H1 (cell line): Measurements from ENCODE around the gene TP53BP1. TPM values are rescaled to one million over a fixed set of nuclear protein-coding genes. Genes with fewer than 3 reads are reported as not detected.

Experiments used
- POU5F1 ChIP-seq: IDR thresholded peaks from 2 replicates; pipeline ENCODE4 v1.6.1; 2011; ENCODE audit warnings: low read depth, mild to moderate bottlenecking, low read length, moderate library complexity
- polyA plus RNA-seq, 7 experiments: library from polyadenylated mRNA; depleted of rRNA in 3 of 7; stranded (reverse) in 5 of 7; unstranded in 2 of 7; fragments of >200 nt in 5 of 7; fragments of 200-250 nt in 2 of 7; gene quantifications; 1 replicate in 5 of 7; 2 replicates in 1 of 7; 4 replicates in 1 of 7; pipeline versions ENCODE4 v1.2.1 to v1.2.3, GENCODE V29; 2011 to 2013; ENCODE audit warnings: missing spikeins in 2 of 7, mixed read lengths in 2 of 7
- total RNA-seq: library from RNA; stranded (reverse); fragmentation: NEBNext Ultra II Directional; extraction: Animal tissue kit (Norgen Biotek cat#: 25700); gene quantifications from 2 replicates; pipeline ENCODE4 v1.2.1, GENCODE V29; 2021

The TP53BP1 gene
- total and polyA plus RNA-seq, 2 of the 8 experiments (the other 6 are each of a cell fraction or from before 2014, with no cell fraction given): 34.1 to 63.6 TPM

DNA sequence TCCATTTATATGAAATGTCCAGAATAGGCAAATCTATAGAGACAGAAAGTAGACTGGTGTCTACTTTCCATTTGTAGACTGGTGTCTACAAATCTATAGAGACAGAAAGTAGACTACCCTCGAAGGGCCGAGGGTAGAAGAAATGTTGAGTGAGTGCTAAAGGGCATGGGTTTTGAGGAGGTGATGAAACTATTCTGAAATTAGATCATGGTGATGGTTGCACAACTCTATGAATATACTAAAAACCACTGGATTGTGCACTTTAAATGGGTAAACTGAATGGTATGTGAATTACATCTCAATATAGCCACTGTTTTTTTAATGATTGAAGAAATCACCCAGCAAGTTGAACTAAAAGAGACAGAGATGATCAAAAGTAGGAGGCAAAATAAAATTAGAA, 27.9 kb downstream of the TP53BP1 start (continued):
- TF ChIP-seq POU5F1: no peak
